A204.1 (cell line): Measurements from ENCODE around the gene PERP.

ENCODE experiments used
- FAIRE-seq: peaks from 2 replicates; lab custom pipeline; 2012; peaks lifted over from hg19 to GRCh38; lab: Jason Lieb, UNC

Gene PERP

GRCh38 chr6:138044458-138044857 is 62.8 kb downstream of the PERP start:
- FAIRE-seq: no peak
